H9 (cell line): ENCODE data around the gene TCFL5. TPM values are rescaled to one million over a fixed set of nuclear protein-coding genes. Genes with fewer than 3 reads are reported as not detected.

Experiments
- DNase-seq: peaks from one replicate; pipeline ENCODE4 v3.0.0-alpha.2; 2017
- H2AFZ ChIP-seq: one replicate; pipeline ENCODE4 v1.6.1; 2013; ENCODE audit warnings: mild to moderate bottlenecking, low read length, control low read depth, moderate library complexity
- H2AK5ac ChIP-seq: 2 replicates; pipeline ENCODE4 v1.6.1; 2013; ENCODE audit warnings: low read length, control low read depth, mixed read lengths; ENCODE audit not compliant: insufficient read length
- H2BK120ac ChIP-seq: one replicate; pipeline ENCODE4 v1.6.1; 2013; ENCODE audit warnings: low read depth, mild to moderate bottlenecking, low read length, control low read depth, inconsistent platforms; ENCODE audit not compliant: poor library complexity, severe bottlenecking
- H2BK12ac ChIP-seq: 2 replicates; pipeline ENCODE4 v1.6.1; 2013; ENCODE audit warnings: low read length, control low read depth, mixed read lengths, low read depth; ENCODE audit not compliant: insufficient read length
- H2BK15ac ChIP-seq: 2 replicates; pipeline ENCODE4 v1.6.1; 2013; ENCODE audit warnings: low read depth, low read length, control low read depth
- H2BK20ac ChIP-seq: one replicate; pipeline ENCODE4 v1.6.1; 2013; ENCODE audit warnings: low read depth, mild to moderate bottlenecking, low read length, control low read depth, inconsistent platforms; ENCODE audit not compliant: poor library complexity, severe bottlenecking
- H2BK5ac ChIP-seq: 2 replicates; pipeline ENCODE4 v1.6.1; 2013; ENCODE audit warnings: low read length, control low read depth, mixed read lengths; ENCODE audit not compliant: insufficient read length
- H3K14ac ChIP-seq: 2 replicates; pipeline ENCODE4 v1.6.1; 2013; ENCODE audit warnings: low read length, control low read depth; ENCODE audit not compliant: insufficient read depth
- H3K18ac ChIP-seq: 2 replicates; pipeline ENCODE4 v1.6.1; 2013; ENCODE audit warnings: low read depth, mild to moderate bottlenecking, mixed read lengths, low read length, control low read depth; ENCODE audit not compliant: insufficient read length
- H3K23ac ChIP-seq: 2 replicates; pipeline ENCODE4 v1.6.1; 2013; ENCODE audit warnings: low read length, control low read depth, mixed read lengths, low read depth; ENCODE audit not compliant: insufficient read length
- H3K23me2 ChIP-seq: 2 replicates; pipeline ENCODE4 v1.6.1; 2013; ENCODE audit warnings: low read depth, mild to moderate bottlenecking, mixed read lengths, low read length, control low read depth; ENCODE audit not compliant: insufficient read length, poor library complexity, severe bottlenecking
- H3K27ac ChIP-seq: 2 replicates; pipeline ENCODE4 v1.5.1; 2013; ENCODE audit warnings: low read length, control low read depth, mixed read lengths, low read depth; ENCODE audit not compliant: insufficient read length
- H3K27me3 ChIP-seq: 2 replicates; pipeline ENCODE4 v1.6.1; 2013; ENCODE audit warnings: low read length, control low read depth, inconsistent platforms; ENCODE audit not compliant: insufficient read depth
- H3K4ac ChIP-seq: 2 replicates; pipeline ENCODE4 v1.6.1; 2013; ENCODE audit warnings: low read depth, mild to moderate bottlenecking, control low read depth, inconsistent platforms, low read length, moderate library complexity
- H3K4me1 ChIP-seq: 2 replicates; pipeline ENCODE4 v1.6.1; 2013; ENCODE audit warnings: low read length, control low read depth, inconsistent platforms; ENCODE audit not compliant: insufficient read depth
- H3K4me2 ChIP-seq: 2 replicates; pipeline ENCODE4 v1.6.1; 2013; ENCODE audit warnings: low read length, control low read depth, mixed read lengths; ENCODE audit not compliant: insufficient read length, insufficient read depth
- H3K56ac ChIP-seq: 2 replicates; pipeline ENCODE4 v1.6.1; 2013; ENCODE audit warnings: low read depth, mild to moderate bottlenecking, mixed read lengths, low read length, control low read depth; ENCODE audit not compliant: insufficient read length
- H3K79me1 ChIP-seq: 2 replicates; pipeline ENCODE4 v1.6.1; 2013; ENCODE audit warnings: low read depth, mild to moderate bottlenecking, moderate library complexity, low read length, control low read depth, inconsistent platforms; ENCODE audit not compliant: insufficient read depth, poor library complexity, severe bottlenecking
- H3K79me2 ChIP-seq: 2 replicates; pipeline ENCODE4 v1.6.1; 2013; ENCODE audit warnings: low read length, control low read depth, inconsistent platforms; ENCODE audit not compliant: insufficient read depth
- H3K9ac ChIP-seq: 2 replicates; pipeline ENCODE4 v1.6.1; 2013; ENCODE audit warnings: low read length, control low read depth, mixed read lengths; ENCODE audit not compliant: insufficient read length; ENCODE audit errors: extremely low read depth
- H3K9me3 ChIP-seq: one replicate; pipeline ENCODE4 v1.6.1; 2013; ENCODE audit warnings: low read depth, low read length, inconsistent platforms; ENCODE audit not compliant: control insufficient read depth
- H3T11ph ChIP-seq: one replicate; pipeline ENCODE4 v1.6.1; 2013; ENCODE audit warnings: mild to moderate bottlenecking, low read length, control low read depth, inconsistent platforms
- H4K20me1 ChIP-seq: one replicate; pipeline ENCODE4 v1.6.1; 2013; ENCODE audit not compliant: control insufficient read depth, insufficient read length, insufficient read depth
- H4K5ac ChIP-seq: 2 replicates; pipeline ENCODE4 v1.6.1; 2013; ENCODE audit warnings: low read depth, mild to moderate bottlenecking, mixed read lengths, low read length, control low read depth; ENCODE audit not compliant: insufficient read length
- H4K8ac ChIP-seq: replicated peaks from 2 replicates; pipeline ENCODE4 v1.6.1; 2013; ENCODE audit warnings: low read length, control low read depth, mixed read lengths, low read depth; ENCODE audit not compliant: insufficient read length
- H4K91ac ChIP-seq: 2 replicates; pipeline ENCODE4 v1.6.1; 2013; ENCODE audit warnings: low read depth, mild to moderate bottlenecking, moderate library complexity, mixed read lengths, low read length, control low read depth; ENCODE audit not compliant: insufficient read length
- H3K27ac Mint-ChIP-seq, 3 experiments: 2 replicates in 2 of 3; 3 replicates in 1 of 3; pipeline ENCODE4 v1.8.0; 2020 to 2021; ENCODE audit warnings: mixed read lengths in 3 of 3, mild to moderate bottlenecking in 1 of 3, moderate library complexity in 1 of 3
- H3K27me3 Mint-ChIP-seq: 2 replicates; pipeline ENCODE4 v1.8.0; 2021; ENCODE audit warnings: low read depth, mild to moderate bottlenecking, moderate library complexity, mixed read lengths
- H3K36me3 Mint-ChIP-seq, 3 experiments: 2 replicates in 2 of 3; 3 replicates in 1 of 3; pipeline ENCODE4 v1.8.0; 2020 to 2021; ENCODE audit warnings: low read depth in 3 of 3, mixed read lengths in 3 of 3; ENCODE audit not compliant: insufficient read depth in 1 of 3
- H3K4me1 Mint-ChIP-seq, 2 experiments: 2 replicates each; pipeline ENCODE4 v1.8.0; 2020; ENCODE audit warnings: mixed read lengths in 2 of 2
- H3K4me3 Mint-ChIP-seq, 2 experiments: 2 replicates in 1 of 2; 3 replicates in 1 of 2; pipeline ENCODE4 v1.8.0; 2020 to 2021; ENCODE audit warnings: mild to moderate bottlenecking in 2 of 2, mixed read lengths in 2 of 2, moderate library complexity in 1 of 2
- H3K9me3 Mint-ChIP-seq, 2 experiments: 2 replicates in 1 of 2; 3 replicates in 1 of 2; pipeline ENCODE4 v1.8.0; 2020; ENCODE audit warnings: mild to moderate bottlenecking in 2 of 2, mixed read lengths in 2 of 2, moderate library complexity in 1 of 2
- CTCF ChIP-seq: fragments of 200-600 bp; sonication (generic); conservative IDR thresholded peaks from 3 replicates; pipeline ENCODE4 v1.8.0; 2021; ENCODE audit warnings: antibody characterized with exemption, mild to moderate bottlenecking
- WGBS: extraction: QIAGEN DNeasy Blood & Tissue Kit; methylation state at CpG from one replicate; pipeline ENCODE4 v1.1.7; 2013; ENCODE audit warnings: missing lambda C conversion rate, low lambda C conversion rate, mixed read lengths; ENCODE audit not compliant: insufficient read length; ENCODE audit errors: extremely low coverage; 5-methylcytosine and 5-hydroxymethylcytosine counted together
- total RNA-seq: library from RNA; stranded (reverse); gene quantifications from 2 replicates; pipeline ENCODE4 v1.2.1, GENCODE V29; 2021

The TCFL5 gene
- total RNA-seq, 1 experiment from 2014 or later: 16.4 TPM

GRCh38 chr20:62859721-62860120, 1.9 kb downstream of the TCFL5 start:
- Histone ChIP-seq H3K4me1 (no peaks in the 10 kb centered on the region; the same call in 1 of the 2 replicates), H3T11ph (no peak overlapping the region), H2BK20ac (no peak overlapping the region), H3K23ac (no peak overlapping the region), H3K4ac (no peak overlapping the region), H4K5ac (no peak overlapping the region), H3K4me2 (no peak overlapping the region), H3K79me2 (no peaks in the 10 kb centered on the region), H3K9ac (no peak overlapping the region), H3K27ac (no peak overlapping the region), H3K79me1 (no peaks in the 10 kb centered on the region), H4K91ac (no peak overlapping the region), H2BK12ac (no peak overlapping the region), H3K9me3 (no peaks in the 10 kb centered on the region), H3K56ac (no peak overlapping the region), H3K23me2 (peaks cover 3% of the 10 kb centered on the region), H2AK5ac (no peak overlapping the region), H4K8ac (no peak overlapping the region), H3K18ac (no peak overlapping the region), H2BK15ac (no peak overlapping the region), H2BK5ac (no peak overlapping the region), H3K27me3 (no peaks in the 10 kb centered on the region), H3K14ac (no peak overlapping the region), H2AFZ (no peak overlapping the region), H4K20me1 (peaks cover 2% of the 10 kb centered on the region), H2BK120ac (no peak overlapping the region)
- H3K4me1 Mint-ChIP-seq: peaks cover 21 to 29% of the 10 kb centered on the region in 2 experiments
- peaks cover 6 to 9% of the 10 kb centered on the region in 2 experiments for H3K9me3 Mint-ChIP-seq
- peaks cover 12 to 29% (median 20%) of the 10 kb centered on the region in 3 experiments; a peak in 6 of 7 replicates for H3K36me3 Mint-ChIP-seq
- no peak overlapping the region for H3K27ac Mint-ChIP-seq
- peaks cover 6% of the 10 kb centered on the region for H3K27me3 Mint-ChIP-seq
- no peak for TF ChIP-seq CTCF
- peak overlapping the region; percentile 68 to 77 for H3K4me3 Mint-ChIP-seq
- DNase-seq: no peak
- WGBS: no CpG with 5 or more reads among the region's 12 CpGs
